H9 (cell line): ENCODE results near the gene TPM4. TPM values are rescaled to one million over a fixed set of nuclear protein-coding genes. Genes with fewer than 3 reads are reported as not detected.

Experiments
- DNase-seq: peaks from one replicate; pipeline ENCODE4 v3.0.0-alpha.2; 2017
- H2AFZ ChIP-seq: one replicate; pipeline ENCODE4 v1.6.1; 2013; ENCODE audit warnings: mild to moderate bottlenecking, low read length, control low read depth, moderate library complexity
- H2AK5ac ChIP-seq: 2 replicates; pipeline ENCODE4 v1.6.1; 2013; ENCODE audit warnings: low read length, control low read depth, mixed read lengths; ENCODE audit not compliant: insufficient read length
- H2BK120ac ChIP-seq: one replicate; pipeline ENCODE4 v1.6.1; 2013; ENCODE audit warnings: low read depth, mild to moderate bottlenecking, low read length, control low read depth, inconsistent platforms; ENCODE audit not compliant: poor library complexity, severe bottlenecking
- H2BK12ac ChIP-seq: 2 replicates; pipeline ENCODE4 v1.6.1; 2013; ENCODE audit warnings: low read length, control low read depth, mixed read lengths, low read depth; ENCODE audit not compliant: insufficient read length
- H2BK15ac ChIP-seq: 2 replicates; pipeline ENCODE4 v1.6.1; 2013; ENCODE audit warnings: low read depth, low read length, control low read depth
- H2BK20ac ChIP-seq: one replicate; pipeline ENCODE4 v1.6.1; 2013; ENCODE audit warnings: low read depth, mild to moderate bottlenecking, low read length, control low read depth, inconsistent platforms; ENCODE audit not compliant: poor library complexity, severe bottlenecking
- H2BK5ac ChIP-seq: 2 replicates; pipeline ENCODE4 v1.6.1; 2013; ENCODE audit warnings: low read length, control low read depth, mixed read lengths; ENCODE audit not compliant: insufficient read length
- H3K14ac ChIP-seq: 2 replicates; pipeline ENCODE4 v1.6.1; 2013; ENCODE audit warnings: low read length, control low read depth; ENCODE audit not compliant: insufficient read depth
- H3K18ac ChIP-seq: 2 replicates; pipeline ENCODE4 v1.6.1; 2013; ENCODE audit warnings: low read depth, mild to moderate bottlenecking, mixed read lengths, low read length, control low read depth; ENCODE audit not compliant: insufficient read length
- H3K23ac ChIP-seq: 2 replicates; pipeline ENCODE4 v1.6.1; 2013; ENCODE audit warnings: low read length, control low read depth, mixed read lengths, low read depth; ENCODE audit not compliant: insufficient read length
- H3K23me2 ChIP-seq: 2 replicates; pipeline ENCODE4 v1.6.1; 2013; ENCODE audit warnings: low read depth, mild to moderate bottlenecking, mixed read lengths, low read length, control low read depth; ENCODE audit not compliant: insufficient read length, poor library complexity, severe bottlenecking
- H3K27ac ChIP-seq: 2 replicates; pipeline ENCODE4 v1.5.1; 2013; ENCODE audit warnings: low read length, control low read depth, mixed read lengths, low read depth; ENCODE audit not compliant: insufficient read length
- H3K27me3 ChIP-seq: 2 replicates; pipeline ENCODE4 v1.6.1; 2013; ENCODE audit warnings: low read length, control low read depth, inconsistent platforms; ENCODE audit not compliant: insufficient read depth
- H3K4ac ChIP-seq: 2 replicates; pipeline ENCODE4 v1.6.1; 2013; ENCODE audit warnings: low read depth, mild to moderate bottlenecking, control low read depth, inconsistent platforms, low read length, moderate library complexity
- H3K4me1 ChIP-seq: 2 replicates; pipeline ENCODE4 v1.6.1; 2013; ENCODE audit warnings: low read length, control low read depth, inconsistent platforms; ENCODE audit not compliant: insufficient read depth
- H3K4me2 ChIP-seq: 2 replicates; pipeline ENCODE4 v1.6.1; 2013; ENCODE audit warnings: low read length, control low read depth, mixed read lengths; ENCODE audit not compliant: insufficient read length, insufficient read depth
- H3K56ac ChIP-seq: 2 replicates; pipeline ENCODE4 v1.6.1; 2013; ENCODE audit warnings: low read depth, mild to moderate bottlenecking, mixed read lengths, low read length, control low read depth; ENCODE audit not compliant: insufficient read length
- H3K79me1 ChIP-seq: 2 replicates; pipeline ENCODE4 v1.6.1; 2013; ENCODE audit warnings: low read depth, mild to moderate bottlenecking, moderate library complexity, low read length, control low read depth, inconsistent platforms; ENCODE audit not compliant: insufficient read depth, poor library complexity, severe bottlenecking
- H3K79me2 ChIP-seq: 2 replicates; pipeline ENCODE4 v1.6.1; 2013; ENCODE audit warnings: low read length, control low read depth, inconsistent platforms; ENCODE audit not compliant: insufficient read depth
- H3K9ac ChIP-seq: 2 replicates; pipeline ENCODE4 v1.6.1; 2013; ENCODE audit warnings: low read length, control low read depth, mixed read lengths; ENCODE audit not compliant: insufficient read length; ENCODE audit errors: extremely low read depth
- H3K9me3 ChIP-seq: one replicate; pipeline ENCODE4 v1.6.1; 2013; ENCODE audit warnings: low read depth, low read length, inconsistent platforms; ENCODE audit not compliant: control insufficient read depth
- H3T11ph ChIP-seq: one replicate; pipeline ENCODE4 v1.6.1; 2013; ENCODE audit warnings: mild to moderate bottlenecking, low read length, control low read depth, inconsistent platforms
- H4K20me1 ChIP-seq: one replicate; pipeline ENCODE4 v1.6.1; 2013; ENCODE audit not compliant: control insufficient read depth, insufficient read length, insufficient read depth
- H4K5ac ChIP-seq: 2 replicates; pipeline ENCODE4 v1.6.1; 2013; ENCODE audit warnings: low read depth, mild to moderate bottlenecking, mixed read lengths, low read length, control low read depth; ENCODE audit not compliant: insufficient read length
- H4K8ac ChIP-seq: replicated peaks from 2 replicates; pipeline ENCODE4 v1.6.1; 2013; ENCODE audit warnings: low read length, control low read depth, mixed read lengths, low read depth; ENCODE audit not compliant: insufficient read length
- H4K91ac ChIP-seq: 2 replicates; pipeline ENCODE4 v1.6.1; 2013; ENCODE audit warnings: low read depth, mild to moderate bottlenecking, moderate library complexity, mixed read lengths, low read length, control low read depth; ENCODE audit not compliant: insufficient read length
- H3K27ac Mint-ChIP-seq, 3 experiments: 2 replicates in 2 of 3; 3 replicates in 1 of 3; pipeline ENCODE4 v1.8.0; 2020 to 2021; ENCODE audit warnings: mixed read lengths in 3 of 3, mild to moderate bottlenecking in 1 of 3, moderate library complexity in 1 of 3
- H3K27me3 Mint-ChIP-seq: 2 replicates; pipeline ENCODE4 v1.8.0; 2021; ENCODE audit warnings: low read depth, mild to moderate bottlenecking, moderate library complexity, mixed read lengths
- H3K36me3 Mint-ChIP-seq, 3 experiments: 2 replicates in 2 of 3; 3 replicates in 1 of 3; pipeline ENCODE4 v1.8.0; 2020 to 2021; ENCODE audit warnings: low read depth in 3 of 3, mixed read lengths in 3 of 3; ENCODE audit not compliant: insufficient read depth in 1 of 3
- H3K4me1 Mint-ChIP-seq, 2 experiments: 2 replicates each; pipeline ENCODE4 v1.8.0; 2020; ENCODE audit warnings: mixed read lengths in 2 of 2
- H3K4me3 Mint-ChIP-seq, 2 experiments: 2 replicates in 1 of 2; 3 replicates in 1 of 2; pipeline ENCODE4 v1.8.0; 2020 to 2021; ENCODE audit warnings: mild to moderate bottlenecking in 2 of 2, mixed read lengths in 2 of 2, moderate library complexity in 1 of 2
- H3K9me3 Mint-ChIP-seq, 2 experiments: 2 replicates in 1 of 2; 3 replicates in 1 of 2; pipeline ENCODE4 v1.8.0; 2020; ENCODE audit warnings: mild to moderate bottlenecking in 2 of 2, mixed read lengths in 2 of 2, moderate library complexity in 1 of 2
- WGBS: extraction: QIAGEN DNeasy Blood & Tissue Kit; methylation state at CpG from one replicate; pipeline ENCODE4 v1.1.7; 2013; ENCODE audit warnings: missing lambda C conversion rate, low lambda C conversion rate, mixed read lengths; ENCODE audit not compliant: insufficient read length; ENCODE audit errors: extremely low coverage; 5-methylcytosine and 5-hydroxymethylcytosine counted together
- total RNA-seq: library from RNA; stranded (reverse); gene quantifications from 2 replicates; pipeline ENCODE4 v1.2.1, GENCODE V29; 2021
- TF ChIP-seq, protein P1 (sequence below): fragments of 200-600 bp; sonication (generic); conservative IDR thresholded peaks from 3 replicates; pipeline ENCODE4 v1.8.0; 2021; ENCODE audit warnings: antibody characterized with exemption, mild to moderate bottlenecking

The TPM4 gene
- total RNA-seq, 1 experiment from 2014 or later, result 431 TPM

DNA sequence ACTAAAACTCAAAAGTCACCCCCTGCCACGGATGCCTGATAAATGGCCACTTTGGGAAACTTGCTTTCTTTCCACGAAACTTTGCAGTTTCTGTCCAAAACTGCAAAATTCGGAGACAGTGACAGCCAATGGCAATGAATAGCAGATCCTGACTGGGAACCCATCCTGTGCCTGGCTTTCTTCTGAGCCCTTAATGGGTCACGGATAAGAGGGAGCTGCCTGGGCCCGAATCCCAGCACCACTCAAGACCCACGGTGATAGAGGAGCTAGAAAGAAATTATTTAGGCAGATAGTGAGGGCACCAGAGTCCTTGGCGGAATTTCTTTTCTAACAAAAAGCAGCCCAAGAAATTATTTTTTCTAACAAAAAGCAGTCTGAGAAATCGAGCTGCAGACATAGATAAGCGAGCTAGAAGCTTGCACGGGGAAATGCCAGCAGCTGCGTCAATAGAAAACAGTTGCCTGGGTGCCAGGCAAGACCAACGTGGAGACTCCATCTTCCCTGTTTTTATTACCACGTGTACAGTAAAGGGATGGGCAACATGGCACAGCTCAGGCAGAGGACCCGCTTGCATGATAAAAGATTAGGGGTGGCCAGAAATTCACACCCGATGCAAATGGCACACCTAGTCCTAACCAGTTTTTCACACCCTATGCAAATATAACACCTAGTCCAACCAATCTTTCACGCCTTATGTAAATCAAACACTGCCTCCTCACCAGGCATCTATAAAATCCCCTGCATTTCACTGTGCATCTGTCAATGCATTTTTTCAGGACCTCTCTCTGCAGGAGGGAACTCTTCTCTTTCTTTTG, 60.1 kb downstream of the TPM4 start:
- TF ChIP-seq, protein P1, sequence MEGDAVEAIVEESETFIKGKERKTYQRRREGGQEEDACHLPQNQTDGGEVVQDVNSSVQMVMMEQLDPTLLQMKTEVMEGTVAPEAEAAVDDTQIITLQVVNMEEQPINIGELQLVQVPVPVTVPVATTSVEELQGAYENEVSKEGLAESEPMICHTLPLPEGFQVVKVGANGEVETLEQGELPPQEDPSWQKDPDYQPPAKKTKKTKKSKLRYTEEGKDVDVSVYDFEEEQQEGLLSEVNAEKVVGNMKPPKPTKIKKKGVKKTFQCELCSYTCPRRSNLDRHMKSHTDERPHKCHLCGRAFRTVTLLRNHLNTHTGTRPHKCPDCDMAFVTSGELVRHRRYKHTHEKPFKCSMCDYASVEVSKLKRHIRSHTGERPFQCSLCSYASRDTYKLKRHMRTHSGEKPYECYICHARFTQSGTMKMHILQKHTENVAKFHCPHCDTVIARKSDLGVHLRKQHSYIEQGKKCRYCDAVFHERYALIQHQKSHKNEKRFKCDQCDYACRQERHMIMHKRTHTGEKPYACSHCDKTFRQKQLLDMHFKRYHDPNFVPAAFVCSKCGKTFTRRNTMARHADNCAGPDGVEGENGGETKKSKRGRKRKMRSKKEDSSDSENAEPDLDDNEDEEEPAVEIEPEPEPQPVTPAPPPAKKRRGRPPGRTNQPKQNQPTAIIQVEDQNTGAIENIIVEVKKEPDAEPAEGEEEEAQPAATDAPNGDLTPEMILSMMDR, result no peak
- peaks cover 5% of the 10 kb centered on the region for H3K27me3 Mint-ChIP-seq
- Histone ChIP-seq H2BK12ac (no peak overlapping the region), H4K8ac (no peak overlapping the region), H3K4me2 (no peak overlapping the region), H3K27me3 (no peaks in the 10 kb centered on the region), H2BK15ac (no peak overlapping the region), H3K9ac (no peak overlapping the region), H3K27ac (no peak overlapping the region), H3K23me2 (no peaks in the 10 kb centered on the region), H3T11ph (no peak overlapping the region), H3K79me2 (no peaks in the 10 kb centered on the region), H2AFZ (no peak overlapping the region), H3K14ac (no peak overlapping the region), H2BK20ac (no peak overlapping the region), H4K20me1 (no peaks in the 10 kb centered on the region), H3K4me1 (no peaks in the 10 kb centered on the region), H4K5ac (no peak overlapping the region), H3K23ac (no peak overlapping the region), H3K79me1 (no peaks in the 10 kb centered on the region), H3K9me3 (no peaks in the 10 kb centered on the region), H3K4ac (no peak overlapping the region), H2AK5ac (no peak overlapping the region), H3K56ac (no peak overlapping the region), H2BK120ac (no peak overlapping the region), H4K91ac (no peak overlapping the region), H2BK5ac (no peak overlapping the region), H3K18ac (no peak overlapping the region)
- H3K36me3 Mint-ChIP-seq, result peaks cover 17 to 32% (median 27%) of the 10 kb centered on the region in 3 experiments; a peak in 6 of 7 replicates
- H3K9me3 Mint-ChIP-seq, result no peaks in the 10 kb centered on the region; a peak in 1 of 5 replicates
- peaks cover 6% of the 10 kb centered on the region in 2 experiments for H3K4me1 Mint-ChIP-seq
- no peak for DNase-seq
- no peak overlapping the region for H3K4me3 Mint-ChIP-seq
- H3K27ac Mint-ChIP-seq, result no peak overlapping the region
- no CpG with 5 or more reads among the region's 16 CpGs for WGBS
